AG04449 (cell line): ENCODE data around the gene ARHGAP31.

Experiments used
- CTCF ChIA-PET: fragments of 350-600 bp; formaldehyde crosslinking; extraction: SDS; loops from one replicate; lab custom pipeline; 2021; ENCODE audit warnings: antibody characterized with exemption; lab: Yijun Ruan, JAX
- POLR2A ChIA-PET: fragments of 400-600, 350-600 bp; formaldehyde crosslinking; extraction: SDS; loops from one replicate; lab custom pipeline; 2020; ENCODE audit warnings: antibody characterized with exemption, inconsistent platforms; lab: Yijun Ruan, JAX
- DNase-seq: peaks from one replicate; pipeline ENCODE4 v3.0.0-alpha.2; 2010; ENCODE audit warnings: low read depth, low spot score
- H3K4me3 ChIP-seq: 2 replicates; pipeline ENCODE4 v1.5.1; 2011; ENCODE audit warnings: low read depth, mild to moderate bottlenecking, control low read depth, low read length
- CTCF ChIP-seq: IDR thresholded peaks from one replicate; pipeline ENCODE4 v1.5.1; 2011; ENCODE audit warnings: mild to moderate bottlenecking, moderate library complexity, low read length, control low read depth, inconsistent platforms; ENCODE audit not compliant: insufficient read depth; ENCODE audit errors: missing control alignments

Gene ARHGAP31

GRCh38 chr3:119342176-119342575 is 48.0 kb downstream of the ARHGAP31 start:
- CTCF ChIA-PET, result interaction anchor here (6.4 kb wide), 1 partner anchor 11 kb away, joined by 35 read pairs; no protein-coding TSS in a partner anchor

GRCh38 chr3:119343719-119344118 is 49.5 kb downstream of the ARHGAP31 start:
- DNase-seq, result no peak
- no peak overlapping the region for H3K4me3 ChIP-seq
- CTCF ChIA-PET, result interaction anchor here (6.4 kb wide), 1 partner anchor 10 kb away, joined by 35 read pairs; no protein-coding TSS in a partner anchor
- TF ChIP-seq CTCF, result no peak
- POLR2A ChIA-PET, result no interaction called here

More at GRCh38 chr3:119342176-119342575, 48.0 kb downstream of the ARHGAP31 start:
- no peak overlapping the region for H3K4me3 ChIP-seq
- DNase-seq, result no peak
- TF ChIP-seq CTCF, result no peak
- POLR2A ChIA-PET, result no interaction called here

- DNase-seq, result no peak
- no peak overlapping the region for H3K4me3 ChIP-seq
- TF ChIP-seq CTCF, result no peak
- POLR2A ChIA-PET, result no interaction called here
- CTCF ChIA-PET, result interaction anchor here (0.9 to 2.9 kb wide), 4 partner anchors 24 to 71 kb away, joined by 3 to 18 read pairs (median 4); no protein-coding TSS in a partner anchor
Observed at GRCh38 chr3:119346076-119346496, 51.9 kb downstream of the ARHGAP31 start.

- no peak overlapping the region for H3K4me3 ChIP-seq
- POLR2A ChIA-PET, result no interaction called here
- CTCF ChIA-PET, result interaction anchor here (1.0 to 2.9 kb wide), 3 partner anchors 8 to 72 kb away, joined by 3 to 18 read pairs (median 3); no protein-coding TSS in a partner anchor
- TF ChIP-seq CTCF, result no peak
- DNase-seq, result no peak
Observed at GRCh38 chr3:119347036-119347435, 52.9 kb downstream of the ARHGAP31 start.

- ChIA-PET CTCF (interaction anchor here (1.1 to 4.3 kb wide), 4 partner anchors 11 to 75 kb away, joined by 4 to 53 read pairs (median 5); no protein-coding TSS in a partner anchor), POLR2A (no interaction called here)
- H3K4me3 ChIP-seq, result no peak overlapping the region
- no peak for DNase-seq
- no peak for TF ChIP-seq CTCF
Observed at GRCh38 chr3:119349354-119350041, 55.3 kb downstream of the ARHGAP31 start.

- ChIA-PET POLR2A (no interaction called here), CTCF (interaction anchor here (1.2 to 4.3 kb wide), 3 partner anchors 54 to 75 kb away, joined by 4 to 53 read pairs (median 5); no protein-coding TSS in a partner anchor)
- no peak for DNase-seq
- TF ChIP-seq CTCF, result no peak
- H3K4me3 ChIP-seq, result no peak overlapping the region
Observed at GRCh38 chr3:119350114-119350513, 55.9 kb downstream of the ARHGAP31 start.
